ENCODE results near the gene PLXNB2. TPM values are rescaled to one million over a fixed set of nuclear protein-coding genes. Genes with fewer than 3 reads are reported as not detected.

The PLXNB2 gene
- 300 to 356 TPM (median 346 TPM) in 3 replicates for total RNA-seq
- long read RNA-seq, full-length matches to known transcripts = 97 of 363 reads
- long read RNA-seq, partial matches to known transcripts = 144 of 363 reads
- long read RNA-seq, other reads (novel, unspliced or antisense) = 122 of 363 reads

GRCh38 chr22:50306753-50307749 lies at the start of gene PLXNB2:
TSS of gene PLXNB2 (minus strand) at chr22:50307646. CDS start at chr22:50290584, 17,062 bp downstream.
- Mint-ChIP-seq H3K27me3 (ENCODE audit: low read depth) (no peaks in the 10 kb centered on the region), H3K4me3 (ENCODE audit: unreplicated experiment) (peak within 1 kb of the TSS; percentile 95), H3K27ac (ENCODE audit: unreplicated experiment) (peak within 1 kb of the TSS; percentile 97), H3K36me3 (ENCODE audit: low read depth) (no peaks in the 10 kb centered on the region), H3K9me3 (ENCODE audit: low read depth) (no peaks in the 10 kb centered on the region), H3K4me1 (ENCODE audit: low read depth) (peaks cover 56% of the 10 kb centered on the region)
- no peak for DNase-seq (ENCODE audit: low spot score)
- TF ChIP-seq CTCF (IDR thresholded peaks at IDR 0.05) = peak; percentile 3

GRCh38 chr22:50357222-50357621 lies 49.8 kb upstream of the PLXNB2 start:
- H3K27me3 Mint-ChIP-seq (ENCODE audit: low read depth) = no peaks in the 10 kb centered on the region
- no peak for DNase-seq (ENCODE audit: low spot score)
- peaks cover 6% of the 10 kb centered on the region for H3K4me1 Mint-ChIP-seq (ENCODE audit: low read depth)
- H3K27ac Mint-ChIP-seq (ENCODE audit: unreplicated experiment) = no peak overlapping the region
- no peaks in the 10 kb centered on the region for H3K9me3 Mint-ChIP-seq (ENCODE audit: low read depth)
- H3K4me3 Mint-ChIP-seq (ENCODE audit: unreplicated experiment) = no peak overlapping the region
- TF ChIP-seq CTCF (IDR thresholded peaks at IDR 0.05) = no peak
- peaks cover 6% of the 10 kb centered on the region for H3K36me3 Mint-ChIP-seq (ENCODE audit: low read depth)

- DNase-seq (ENCODE audit: low spot score) = no peak
- Mint-ChIP-seq H3K4me1 (ENCODE audit: low read depth) (no peaks in the 10 kb centered on the region), H3K27ac (ENCODE audit: unreplicated experiment) (no peak overlapping the region), H3K9me3 (ENCODE audit: low read depth) (no peaks in the 10 kb centered on the region), H3K27me3 (ENCODE audit: low read depth) (no peaks in the 10 kb centered on the region), H3K4me3 (ENCODE audit: unreplicated experiment) (no peak overlapping the region), H3K36me3 (ENCODE audit: low read depth) (peaks cover 6% of the 10 kb centered on the region)
- TF ChIP-seq CTCF (IDR thresholded peaks at IDR 0.05) = no peak
Measured at GRCh38 chr22:50356186-50356585, 48.7 kb upstream of the PLXNB2 start.

GRCh38 chr22:50348058-50348457 lies 40.6 kb upstream of the PLXNB2 start:
- no peak for DNase-seq (ENCODE audit: low spot score)
- Mint-ChIP-seq H3K27ac (ENCODE audit: unreplicated experiment) (no peak overlapping the region), H3K27me3 (ENCODE audit: low read depth) (no peaks in the 10 kb centered on the region), H3K4me1 (ENCODE audit: low read depth) (no peaks in the 10 kb centered on the region), H3K36me3 (ENCODE audit: low read depth) (peaks cover under 1% of the 10 kb centered on the region), H3K4me3 (ENCODE audit: unreplicated experiment) (no peak overlapping the region), H3K9me3 (ENCODE audit: low read depth) (no peaks in the 10 kb centered on the region)
- no peak for TF ChIP-seq CTCF (IDR thresholded peaks at IDR 0.05)

GRCh38 chr22:50347157-50347556 lies 39.7 kb upstream of the PLXNB2 start:
- H3K36me3 Mint-ChIP-seq (ENCODE audit: low read depth) = no peaks in the 10 kb centered on the region
- H3K4me1 Mint-ChIP-seq (ENCODE audit: low read depth) = peaks cover 4% of the 10 kb centered on the region
- no peaks in the 10 kb centered on the region for H3K27me3 Mint-ChIP-seq (ENCODE audit: low read depth)
- DNase-seq (ENCODE audit: low spot score) = no peak
- no peak overlapping the region for H3K27ac Mint-ChIP-seq (ENCODE audit: unreplicated experiment)
- no peak for TF ChIP-seq CTCF (IDR thresholded peaks at IDR 0.05)
- no peaks in the 10 kb centered on the region for H3K9me3 Mint-ChIP-seq (ENCODE audit: low read depth)
- H3K4me3 Mint-ChIP-seq (ENCODE audit: unreplicated experiment) = no peak overlapping the region

All from chondrocyte (in vitro differentiated cells).